GM23248 (cell line): ENCODE measurements around the gene DOK7.

Experiments
- EZH2 ChIP-seq: fragments of 200-600 bp; sonication (generic); IDR thresholded peaks from 2 replicates; pipeline ENCODE4 v1.6.1; 2018; ENCODE audit warnings: antibody characterized with exemption, mild to moderate bottlenecking; ENCODE audit not compliant: insufficient read depth, poor library complexity, severe bottlenecking
- EZH2phosphoT487 ChIP-seq: fragments of 200-600 bp; sonication (generic); IDR thresholded peaks from 2 replicates; pipeline ENCODE4 v1.6.1; 2018; ENCODE audit warnings: antibody characterized with exemption, moderate library complexity, mild to moderate bottlenecking, low read depth; ENCODE audit not compliant: insufficient read depth

DNA sequence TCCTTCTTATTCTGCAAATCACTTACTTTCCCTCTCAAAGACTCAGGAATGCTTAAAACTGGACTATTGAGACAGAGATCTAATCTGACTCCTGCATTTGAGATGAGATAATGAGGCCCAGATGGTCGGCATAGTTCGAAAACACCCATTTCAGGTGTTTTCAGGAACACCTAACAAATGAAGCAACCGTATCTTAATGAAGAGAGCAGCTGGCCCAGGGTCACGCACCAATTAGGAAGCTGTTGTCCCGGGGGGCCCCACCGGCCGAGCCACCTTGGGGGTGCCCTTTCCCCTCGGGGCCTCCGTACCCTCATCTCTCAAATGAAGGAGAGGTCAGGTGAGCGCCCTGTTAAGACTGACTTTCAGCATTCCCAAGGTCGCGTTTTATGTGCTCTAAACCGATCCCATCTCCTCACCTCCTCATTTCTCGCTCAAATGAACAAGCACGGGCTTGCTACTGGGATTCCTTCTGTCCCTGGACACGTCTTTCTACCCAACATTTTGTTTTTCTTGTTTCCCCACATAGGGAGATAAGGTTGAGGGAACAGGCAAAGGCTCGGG is 68.3 kb downstream of the DOK7 start:
- TF ChIP-seq EZH2phosphoT487 (no peak), EZH2 (no peak)
